Mucosa of rectum (tissue), 2 donors: Measurements from ENCODE around the gene CCL19.
"Not testable (repeated sequence)": the region's sequence is repeated elsewhere in the genome, so short reads cannot be mapped to it uniquely, and the experiment has no call there.

Experiments used
- H3K27ac ChIP-seq, 2 donors: one replicate each; pipeline ENCODE4 v1.7.0; 2013; ENCODE audit warnings: inconsistent platforms in 2 of 2, low read depth in 2 of 2, low read length in 2 of 2
- H3K27me3 ChIP-seq, 2 donors: one replicate each; pipeline ENCODE4 v1.7.0; 2013; ENCODE audit warnings: low read length in 2 of 2; ENCODE audit not compliant: control insufficient read depth in 2 of 2, insufficient read depth in 2 of 2
- H3K36me3 ChIP-seq, 2 donors: one replicate each; pipeline ENCODE4 v1.7.0; 2013; ENCODE audit warnings: low read length in 2 of 2; ENCODE audit not compliant: control insufficient read depth in 2 of 2, insufficient read depth in 2 of 2
- H3K4me1 ChIP-seq, 2 donors: one replicate each; pipeline ENCODE4 v1.7.0; 2013; ENCODE audit warnings: low read length in 2 of 2, mild to moderate bottlenecking in 1 of 2; ENCODE audit not compliant: control insufficient read depth in 2 of 2, insufficient read depth in 2 of 2
- H3K4me3 ChIP-seq, 2 donors: one replicate each; pipeline ENCODE4 v1.7.0; 2013; ENCODE audit warnings: low read length in 2 of 2
- H3K9ac ChIP-seq, 2 donors: one replicate each; pipeline ENCODE4 v1.7.0; 2013; ENCODE audit warnings: low read length in 2 of 2, low read depth in 1 of 2, mild to moderate bottlenecking in 1 of 2
- H3K9me3 ChIP-seq, 2 donors: one replicate each; pipeline ENCODE4 v1.7.0; 2013; ENCODE audit warnings: low read length in 2 of 2; ENCODE audit not compliant: control insufficient read depth in 2 of 2
- donor health status: healthy.
- donor health status: Normal muscosa, but diverticular disease.

Gene CCL19

DNA sequence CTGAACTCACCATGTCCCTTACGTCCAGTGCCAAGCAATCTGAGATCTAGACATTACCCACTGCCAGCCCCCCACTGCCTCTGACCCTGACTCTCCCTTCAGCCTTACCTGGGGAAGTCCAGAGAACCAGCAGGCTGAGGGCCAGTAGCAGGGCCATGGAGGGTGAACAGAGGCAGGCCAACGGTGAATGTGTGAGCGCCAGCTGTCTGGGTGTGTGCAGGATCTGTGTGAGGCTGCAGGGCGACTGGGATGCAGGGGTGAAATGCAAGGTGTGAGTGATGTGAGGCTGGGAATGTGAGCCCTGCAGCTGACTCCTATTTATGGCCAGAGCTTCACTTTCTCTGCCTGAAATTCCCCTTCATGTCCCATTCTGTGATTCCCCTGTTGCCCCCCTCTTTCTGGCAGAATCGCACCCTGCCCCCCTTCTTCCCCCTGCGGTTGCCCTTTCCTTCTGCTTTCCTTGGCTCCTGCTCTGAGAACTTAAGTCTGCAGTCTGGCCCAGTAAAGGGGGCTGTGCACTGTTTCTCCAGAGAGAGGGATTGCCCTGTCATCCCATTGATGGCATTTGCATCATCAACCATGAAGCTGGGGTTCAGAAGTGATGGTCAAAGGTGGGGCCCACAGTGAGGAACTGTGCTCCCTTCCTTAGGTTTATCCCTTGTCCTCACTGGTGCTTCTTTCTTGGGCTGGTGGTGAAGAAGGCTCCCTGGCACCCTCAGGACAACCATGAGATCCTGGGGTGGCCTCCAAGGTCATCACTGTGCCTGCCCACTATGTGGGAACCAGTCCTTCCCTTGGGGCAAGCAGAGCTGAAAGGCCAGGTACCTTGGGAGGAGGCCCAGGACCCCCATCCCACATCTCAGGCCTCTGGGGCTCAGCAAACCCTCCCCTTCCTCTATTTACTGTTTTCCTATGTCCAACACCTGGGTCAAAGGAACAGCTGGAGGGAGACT, at the start of gene CCL19:
TSS of gene CCL19 (minus strand) at position 294 of the 953 bp plus-strand sequence. CDS start at position 157, 137 bp downstream.
- Histone ChIP-seq H3K27me3 (no peaks in the 10 kb centered on the region), H3K9ac (no peak within 1 kb of the TSS), H3K36me3 (no peaks in the 10 kb centered on the region), H3K4me3 (no peak within 1 kb of the TSS), H3K4me1 (peaks cover 4 to 7% of the 10 kb centered on the region in 2 donors), H3K27ac (no peak within 1 kb of the TSS), H3K9me3 (no peaks in the 10 kb centered on the region)

DNA sequence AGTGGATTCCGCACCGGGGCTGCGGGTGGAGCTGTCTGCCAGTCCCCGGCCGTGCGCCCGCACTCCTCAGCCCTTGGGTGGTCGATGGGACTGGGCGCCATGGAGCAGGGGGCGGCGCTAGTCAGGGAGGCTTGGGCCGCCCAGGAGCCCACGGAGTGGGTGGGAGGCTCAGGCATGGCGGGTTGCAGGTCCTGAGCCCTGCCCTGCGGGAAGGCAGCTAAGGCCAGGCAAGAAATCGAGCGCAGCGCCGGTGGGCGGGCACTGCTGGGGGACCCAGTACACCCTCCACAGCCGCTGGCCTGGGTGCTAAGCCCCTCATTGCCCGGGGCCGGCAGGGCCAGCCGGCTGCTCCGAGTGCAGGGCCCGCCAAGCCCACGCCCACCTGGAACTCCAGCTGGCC, 49.1 kb upstream of the CCL19 start:
- H3K9ac ChIP-seq, H3K4me1 ChIP-seq, H3K9me3 ChIP-seq, H3K27me3 ChIP-seq, H3K27ac ChIP-seq, H3K4me3 ChIP-seq, H3K36me3 ChIP-seq: not testable (repeated sequence)

DNA sequence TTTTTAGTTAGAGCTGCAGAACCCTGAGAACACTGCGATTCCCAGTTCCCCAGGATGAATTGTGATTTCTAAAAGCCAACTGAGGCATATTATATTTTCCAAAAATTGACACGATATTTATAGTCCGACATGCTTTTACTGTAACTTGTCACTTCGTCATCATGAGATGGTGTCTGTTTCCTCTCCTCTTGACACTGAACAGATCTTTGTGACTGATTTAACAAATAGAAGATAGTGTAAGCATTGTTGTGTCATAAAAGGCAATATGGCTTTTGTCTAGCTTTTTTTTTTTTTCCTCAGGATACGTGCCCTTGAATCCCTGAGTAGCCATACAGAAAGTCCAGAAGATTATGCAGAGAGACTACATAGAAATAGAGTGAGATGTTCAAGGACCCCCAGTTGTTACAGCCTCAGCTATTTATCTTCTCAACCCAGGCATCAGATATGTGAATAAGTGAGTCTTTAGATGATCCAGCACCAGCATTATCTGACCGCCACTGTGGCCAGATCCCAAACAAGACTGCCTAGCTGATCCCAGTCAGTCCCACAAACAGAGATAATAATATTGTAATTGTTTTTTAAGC, 46.7 kb upstream of the CCL19 start:
- no peak overlapping the region for H3K9ac ChIP-seq
- no peak overlapping the region for H3K4me3 ChIP-seq
- no peaks in the 10 kb centered on the region for H3K27me3 ChIP-seq
- H3K27ac ChIP-seq, result no peak overlapping the region
- no peaks in the 10 kb centered on the region for H3K9me3 ChIP-seq
- H3K36me3 ChIP-seq, result no peaks in the 10 kb centered on the region
- H3K4me1 ChIP-seq, result no peaks in the 10 kb centered on the region

DNA sequence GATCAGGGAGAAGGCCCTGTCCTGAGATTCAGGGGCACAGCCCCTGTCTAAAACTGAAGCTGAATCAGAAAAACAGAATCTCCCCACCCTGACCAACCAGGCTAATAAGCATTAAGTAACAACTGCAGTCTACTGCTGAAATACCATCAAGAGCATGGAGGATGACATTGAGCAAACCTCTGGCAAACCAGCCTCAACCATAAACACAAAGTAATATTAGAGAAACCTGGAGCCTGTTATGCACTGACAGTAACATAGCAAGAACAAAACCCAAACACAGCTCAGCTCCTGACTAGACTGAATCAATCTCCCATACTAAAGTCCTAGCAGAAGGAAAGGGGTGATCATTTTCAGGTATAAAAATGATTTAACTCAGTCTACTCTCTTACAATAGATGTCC, 43.6 kb upstream of the CCL19 start:
- H3K9ac ChIP-seq, result no peak overlapping the region
- H3K36me3 ChIP-seq, result no peaks in the 10 kb centered on the region
- no peaks in the 10 kb centered on the region for H3K27me3 ChIP-seq
- H3K27ac ChIP-seq, result no peak overlapping the region
- no peak overlapping the region for H3K4me3 ChIP-seq
- H3K4me1 ChIP-seq, result no peaks in the 10 kb centered on the region
- no peaks in the 10 kb centered on the region for H3K9me3 ChIP-seq

DNA sequence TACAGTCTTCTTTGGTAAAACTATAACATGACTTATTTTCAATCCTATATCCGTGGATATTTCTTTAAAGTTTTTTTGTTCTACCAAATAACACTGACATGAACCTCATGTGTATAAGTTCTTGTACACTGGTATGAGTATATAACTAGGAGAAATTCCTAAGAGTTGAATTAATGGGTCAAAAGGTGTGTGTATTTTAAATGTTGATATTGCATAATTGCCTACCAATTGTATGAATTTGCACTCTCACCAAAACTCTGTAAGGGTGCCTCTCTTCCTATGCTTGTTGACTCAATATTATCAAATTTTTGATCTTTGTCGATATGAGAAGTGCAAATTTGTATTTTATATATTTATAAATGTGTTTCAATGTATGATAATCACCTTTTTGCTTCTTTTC, 41.8 kb upstream of the CCL19 start:
- H3K27me3 ChIP-seq, result no peaks in the 10 kb centered on the region
- no peaks in the 10 kb centered on the region for H3K36me3 ChIP-seq
- H3K9ac ChIP-seq, result no peak overlapping the region
- no peaks in the 10 kb centered on the region for H3K4me1 ChIP-seq
- H3K27ac ChIP-seq, result no peak overlapping the region
- no peaks in the 10 kb centered on the region for H3K9me3 ChIP-seq
- no peak overlapping the region for H3K4me3 ChIP-seq

DNA sequence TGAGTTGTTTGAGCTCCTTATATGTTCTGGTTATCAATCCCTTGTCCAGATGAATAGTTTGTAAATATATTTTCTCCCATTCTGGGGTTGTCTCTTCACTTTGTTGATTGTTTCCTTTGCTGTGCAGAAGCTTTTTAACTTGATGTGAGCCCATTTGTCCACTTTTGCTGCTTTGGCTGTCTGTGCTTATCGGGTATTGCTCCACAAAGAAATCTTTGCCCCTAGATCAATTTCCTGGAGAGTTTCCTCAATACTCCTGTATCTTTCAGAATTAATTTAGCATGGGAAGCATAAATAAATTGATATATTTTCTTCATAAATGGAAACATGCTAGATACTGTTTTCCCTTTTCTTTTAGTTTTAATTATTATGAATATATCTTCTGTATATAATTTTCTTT, 41.4 kb upstream of the CCL19 start:
- Histone ChIP-seq H3K4me3 (no peak overlapping the region), H3K36me3 (no peaks in the 10 kb centered on the region), H3K27ac (no peak overlapping the region), H3K4me1 (no peaks in the 10 kb centered on the region), H3K27me3 (no peaks in the 10 kb centered on the region), H3K9me3 (no peaks in the 10 kb centered on the region), H3K9ac (no peak overlapping the region)

DNA sequence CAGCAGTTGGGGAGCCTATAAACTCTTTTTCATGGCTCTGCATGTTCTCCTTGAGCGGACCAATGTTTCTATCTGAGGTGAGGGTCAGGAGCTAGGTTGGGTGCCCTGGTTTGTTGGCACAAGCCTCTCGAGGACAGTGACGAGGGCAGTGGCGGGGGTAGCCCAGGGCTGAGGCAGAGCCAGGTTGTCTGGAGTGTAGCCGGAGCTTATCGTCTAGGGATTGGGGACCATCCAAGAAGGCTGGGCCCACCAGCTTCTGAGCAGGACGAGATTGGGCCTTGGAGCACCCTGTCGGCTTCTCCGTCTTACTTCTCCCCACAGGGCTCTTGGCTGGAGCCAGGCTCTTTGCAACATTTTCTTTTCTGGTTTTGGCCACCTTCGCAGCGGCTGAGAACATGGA, 32.1 kb upstream of the CCL19 start:
- no peaks in the 10 kb centered on the region for H3K4me1 ChIP-seq
- peaks cover 0 to 2% of the 10 kb centered on the region in 2 donors for H3K27me3 ChIP-seq
- no peak overlapping the region for H3K4me3 ChIP-seq
- H3K9ac ChIP-seq, result no peak overlapping the region
- H3K27ac ChIP-seq, result no peak overlapping the region
- H3K36me3 ChIP-seq, result no peaks in the 10 kb centered on the region
- H3K9me3 ChIP-seq, result no peaks in the 10 kb centered on the region

DNA sequence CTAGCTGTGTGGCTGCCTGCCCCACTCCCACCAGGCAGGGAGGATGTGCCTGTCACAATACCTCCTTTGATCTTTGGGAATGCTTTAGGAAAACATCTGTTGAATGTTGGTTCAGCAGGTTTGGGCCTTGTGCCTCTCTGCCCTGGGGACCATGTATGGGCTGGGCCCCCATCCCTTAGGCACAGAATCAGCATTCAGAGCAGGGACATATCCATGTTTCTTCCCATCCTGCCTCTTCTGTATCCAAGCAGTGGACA, 28.6 kb upstream of the CCL19 start:
- not testable (repeated sequence) for H3K9me3 ChIP-seq, H3K4me3 ChIP-seq, H3K27ac ChIP-seq, H3K4me1 ChIP-seq, H3K9ac ChIP-seq, H3K27me3 ChIP-seq, H3K36me3 ChIP-seq

DNA sequence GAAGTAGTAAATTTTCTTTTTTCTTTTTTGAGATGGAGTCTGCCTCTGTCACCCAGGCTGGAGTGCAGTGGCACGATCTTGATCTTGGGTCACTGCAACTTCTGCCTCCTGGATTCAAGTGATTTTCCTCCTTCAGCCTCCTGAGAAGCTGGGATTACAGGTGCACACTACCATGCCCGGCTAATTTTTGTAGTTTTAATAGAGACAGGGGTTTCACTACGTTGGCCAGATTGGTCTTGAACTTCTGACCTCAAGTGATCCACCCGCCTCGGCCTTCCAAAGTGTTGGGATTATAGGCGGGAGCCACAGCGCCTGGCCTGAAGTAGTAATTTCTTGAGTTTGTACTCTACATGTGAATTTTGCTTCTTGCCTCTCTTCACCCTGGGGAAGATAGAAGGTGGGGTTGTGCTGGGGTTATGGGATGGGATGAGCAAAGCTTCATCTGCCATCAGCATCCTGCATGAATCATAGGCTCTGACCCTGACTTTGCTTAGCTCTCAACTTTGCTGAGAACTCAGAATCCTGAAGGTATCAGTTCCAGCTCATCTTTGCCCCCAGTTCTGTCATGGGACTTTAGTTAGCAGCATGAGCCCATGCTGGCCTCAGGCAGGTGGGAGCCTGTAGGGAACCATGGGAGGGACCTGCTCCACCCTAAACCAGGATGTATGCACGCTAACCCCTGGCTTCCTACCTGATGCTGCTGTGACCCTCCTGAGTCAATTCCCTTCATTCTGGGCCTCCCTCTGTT, 28.1 kb upstream of the CCL19 start:
- Histone ChIP-seq H3K9ac (no peak overlapping the region), H3K36me3 (no peaks in the 10 kb centered on the region), H3K27ac (no peak overlapping the region), H3K9me3 (no peaks in the 10 kb centered on the region), H3K27me3 (peaks cover 0 to 4% of the 10 kb centered on the region in 2 donors), H3K4me3 (no peak overlapping the region), H3K4me1 (no peaks in the 10 kb centered on the region)

DNA sequence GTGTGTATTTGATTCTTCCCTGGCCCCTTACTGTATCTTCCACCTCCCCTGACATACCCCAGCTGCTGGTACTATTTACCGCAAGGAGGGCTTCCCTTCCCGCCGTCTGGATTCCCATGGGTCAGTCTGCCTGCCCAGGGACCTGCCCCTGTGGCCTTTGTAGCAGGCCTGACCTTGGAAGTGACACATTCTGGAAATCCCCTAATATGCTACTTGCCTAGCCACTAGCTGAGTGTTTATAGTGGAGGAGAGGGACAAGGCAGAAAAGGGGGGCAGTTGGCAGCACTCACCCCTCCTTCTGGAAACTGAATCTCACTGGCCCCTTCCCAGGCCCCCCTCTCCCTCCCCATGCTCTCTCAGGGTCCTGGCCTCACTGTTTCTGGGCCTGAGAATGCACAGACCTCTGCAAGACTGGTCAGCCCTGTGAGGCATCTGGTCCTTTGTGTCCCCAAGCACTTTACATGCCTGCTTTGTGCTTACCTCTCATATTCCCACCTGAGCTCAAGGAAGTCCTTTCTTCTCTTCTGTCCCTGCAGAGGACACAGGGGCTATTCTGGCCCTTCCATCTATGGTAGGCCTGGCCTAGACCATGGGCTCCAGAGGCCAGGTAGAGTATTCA, 27.0 kb upstream of the CCL19 start:
- H3K9me3 ChIP-seq, result no peaks in the 10 kb centered on the region
- peaks cover 0 to 5% of the 10 kb centered on the region in 2 donors for H3K27me3 ChIP-seq
- no peaks in the 10 kb centered on the region for H3K4me1 ChIP-seq
- no peak overlapping the region for H3K9ac ChIP-seq
- no peaks in the 10 kb centered on the region for H3K36me3 ChIP-seq
- no peak overlapping the region for H3K27ac ChIP-seq
- H3K4me3 ChIP-seq, result no peak overlapping the region
